ENCODE results near the gene EMC1.
"Not testable (repeated sequence)": the region's sequence is repeated elsewhere in the genome, so short reads cannot be mapped to it uniquely, and the experiment has no call there.

The EMC1 gene

GRCh38 chr1:19187852-19188251, 63.5 kb downstream of the EMC1 start:
- no peak for DNase-seq

GRCh38 chr1:19186001-19186400, 65.3 kb downstream of the EMC1 start:
- DNase-seq: no peak

GRCh38 chr1:19182223-19182622, 69.1 kb downstream of the EMC1 start:
- no peak for DNase-seq

- not testable (repeated sequence) for DNase-seq
Observed at GRCh38 chr1:19180265-19180657, 71.1 kb downstream of the EMC1 start.

GRCh38 chr1:19179597-19180264, 71.6 kb downstream of the EMC1 start:
- peak; percentile 3 for DNase-seq

- DNase-seq: no peak
Observed at GRCh38 chr1:19178734-19179398, 72.5 kb downstream of the EMC1 start.

- DNase-seq: no peak
Observed at GRCh38 chr1:19177811-19178210, 73.5 kb downstream of the EMC1 start.

- DNase-seq: no peak
Observed at GRCh38 chr1:19169642-19170041, 81.7 kb downstream of the EMC1 start.

GRCh38 chr1:19167140-19167539, 84.2 kb downstream of the EMC1 start:
- DNase-seq: no peak

- no peak for DNase-seq
Observed at GRCh38 chr1:19166066-19166465, 85.3 kb downstream of the EMC1 start.
